NT2/D1 (cell line): ENCODE results near the gene HAPLN2.

ENCODE experiments used
- SUZ12 ChIP-seq: IDR thresholded peaks from 2 replicates; pipeline ENCODE4 v1.6.1; 2011; ENCODE audit not compliant: insufficient read length, insufficient read depth; ENCODE audit errors: extremely low read depth
- YY1 ChIP-seq: IDR thresholded peaks from 2 replicates; pipeline ENCODE4 v1.6.1; 2011; ENCODE audit not compliant: insufficient read length, insufficient read depth
- ZNF274 ChIP-seq: IDR thresholded peaks from 2 replicates; pipeline ENCODE4 v1.6.1; 2011; ENCODE audit warnings: mild to moderate bottlenecking, low read depth, low read length

- TF ChIP-seq YY1 (no peak), SUZ12 (no peak), ZNF274 (no peak)
These were observed 51.6 kb downstream of the HAPLN2 start for GRCh38 chr1:156670791-156671190.
